ENCODE measurements around the gene UNC5B.
"Not testable (repeated sequence)": the region's sequence is repeated elsewhere in the genome, so short reads cannot be mapped to it uniquely, and the experiment has no call there.

UNC5B gene

GRCh38 chr10:71206911-71207310 is 5.5 kb upstream of the UNC5B start:
- H3K4me3 ChIP-seq (ENCODE audit: low read depth, low read length): no peak overlapping the region
- DNase-seq (ENCODE audit: low read depth): no peak

GRCh38 chr10:71207578-71207977 is 4.8 kb upstream of the UNC5B start:
- DNase-seq (ENCODE audit: low read depth): no peak

GRCh38 chr10:71209352-71209715 is 3.0 kb upstream of the UNC5B start:
- H3K4me3 ChIP-seq (ENCODE audit: low read depth, low read length): no peak overlapping the region
- DNase-seq (ENCODE audit: low read depth): no peak

More at GRCh38 chr10:71207578-71207977, 4.8 kb upstream of the UNC5B start:
- no peak overlapping the region for H3K4me3 ChIP-seq (ENCODE audit: low read depth, low read length)

- no peak for DNase-seq (ENCODE audit: low read depth)
- no peak overlapping the region for H3K4me3 ChIP-seq (ENCODE audit: low read depth, low read length)
Observed at GRCh38 chr10:71209731-71210541, 2.4 kb upstream of the UNC5B start.

- no peak for DNase-seq (ENCODE audit: low read depth)
- no peak overlapping the region for H3K4me3 ChIP-seq (ENCODE audit: low read depth, low read length)
Observed at GRCh38 chr10:71210542-71210871, 1.9 kb upstream of the UNC5B start.

GRCh38 chr10:71211053-71211452 is 1.3 kb upstream of the UNC5B start:
- no peak overlapping the region for H3K4me3 ChIP-seq (ENCODE audit: low read depth, low read length)
- no peak for DNase-seq (ENCODE audit: low read depth)

GRCh38 chr10:71211775-71212317 is 524 bp upstream of the UNC5B start:
- peak overlapping the region; percentile 80 for H3K4me3 ChIP-seq (ENCODE audit: low read depth, low read length)

GRCh38 chr10:71213127-71213621 is 804 bp downstream of the UNC5B start:
- DNase-seq (ENCODE audit: low read depth): no peak

More at GRCh38 chr10:71211775-71212317, 524 bp upstream of the UNC5B start:
- no peak for DNase-seq (ENCODE audit: low read depth)

GRCh38 chr10:71213761-71214440 is 1.5 kb downstream of the UNC5B start:
- H3K4me3 ChIP-seq (ENCODE audit: low read depth, low read length): peak overlapping the region; percentile 80
- peak; percentile 77 for DNase-seq (ENCODE audit: low read depth)

More at GRCh38 chr10:71213127-71213621, 804 bp downstream of the UNC5B start:
- H3K4me3 ChIP-seq (ENCODE audit: low read depth, low read length): peak overlapping the region; percentile 80

- no peak for DNase-seq (ENCODE audit: low read depth)
- peak overlapping the region; percentile 80 for H3K4me3 ChIP-seq (ENCODE audit: low read depth, low read length)
Observed at GRCh38 chr10:71214641-71215559, 2.5 kb downstream of the UNC5B start.

- no peak for DNase-seq (ENCODE audit: low read depth)
- H3K4me3 ChIP-seq (ENCODE audit: low read depth, low read length): peak overlapping the region; percentile 41
Observed at GRCh38 chr10:71216363-71216695, 4.0 kb downstream of the UNC5B start.

GRCh38 chr10:71216751-71217265 is 4.4 kb downstream of the UNC5B start:
- DNase-seq (ENCODE audit: low read depth): no peak
- peak overlapping the region; percentile 41 for H3K4me3 ChIP-seq (ENCODE audit: low read depth, low read length)

- no peak for DNase-seq (ENCODE audit: low read depth)
- peak overlapping the region; percentile 41 for H3K4me3 ChIP-seq (ENCODE audit: low read depth, low read length)
Observed at GRCh38 chr10:71217266-71218045, 5.1 kb downstream of the UNC5B start.

- peak overlapping the region; percentile 41 for H3K4me3 ChIP-seq (ENCODE audit: low read depth, low read length)
- DNase-seq (ENCODE audit: low read depth): no peak
Observed at GRCh38 chr10:71218046-71218650, 5.8 kb downstream of the UNC5B start.

GRCh38 chr10:71218651-71219050 is 6.3 kb downstream of the UNC5B start:
- DNase-seq (ENCODE audit: low read depth): no peak
- no peak overlapping the region for H3K4me3 ChIP-seq (ENCODE audit: low read depth, low read length)

- DNase-seq (ENCODE audit: low read depth); H3K4me3 ChIP-seq (ENCODE audit: low read depth, low read length): not testable (repeated sequence)
Observed at GRCh38 chr10:71219236-71219917, 7.0 kb downstream of the UNC5B start.

- DNase-seq (ENCODE audit: low read depth): no peak
- no peak overlapping the region for H3K4me3 ChIP-seq (ENCODE audit: low read depth, low read length)
Observed at GRCh38 chr10:71219918-71220688, 7.7 kb downstream of the UNC5B start.
